ENCODE measurements around the gene CNGA2.

CNGA2 gene

GRCh38 chrX:151789179-151789800 is 54.7 kb downstream of the CNGA2 start:
- Histone ChIP-seq H3K36me3 (ENCODE audit: insufficient read depth, low read length) (no peaks in the 10 kb centered on the region), H3K79me2 (ENCODE audit: insufficient read depth, low read length) (no peaks in the 10 kb centered on the region), H3K9me3 (ENCODE audit: insufficient read depth, low read length, severe bottlenecking) (no peaks in the 10 kb centered on the region), H3K4me2 (ENCODE audit: insufficient read depth, low read length) (no peak overlapping the region), H2AFZ (ENCODE audit: low read depth, low read length) (no peak overlapping the region), H3K4me3 (ENCODE audit: low read depth in 1 of 2, low read length in 2 of 2) (no peak overlapping the region), H3K4me1 (ENCODE audit: insufficient read depth, low read length) (no peaks in the 10 kb centered on the region), H3K9ac (ENCODE audit: low read depth, low read length) (no peak overlapping the region), H3K27me3 (ENCODE audit: insufficient read depth, low read length, poor library complexity) (no peaks in the 10 kb centered on the region), H3K27ac (ENCODE audit: low read length) (no peak overlapping the region), H4K20me1 (ENCODE audit: insufficient read depth, low read length) (no peaks in the 10 kb centered on the region)
- DNase-seq (no peak), ATAC-seq (ENCODE audit: insufficient read depth, low read depth) (no peak)
- TF ChIP-seq EZH2 (IDR thresholded peaks at IDR 0.05; ENCODE audit: borderline replicate concordance, low read depth, low read length, severe bottlenecking) (no peak), CTCF (IDR thresholded peaks at IDR 0.05; ENCODE audit: borderline replicate concordance, extremely low read depth, low read length, poor library complexity, severe bottlenecking) (no peak)

GRCh38 chrX:151790481-151791160 is 56.1 kb downstream of the CNGA2 start:
- Histone ChIP-seq H3K9me3 (ENCODE audit: insufficient read depth, low read length, severe bottlenecking) (no peaks in the 10 kb centered on the region), H2AFZ (ENCODE audit: low read depth, low read length) (no peak overlapping the region), H3K79me2 (ENCODE audit: insufficient read depth, low read length) (no peaks in the 10 kb centered on the region), H3K9ac (ENCODE audit: low read depth, low read length) (no peak overlapping the region), H3K36me3 (ENCODE audit: insufficient read depth, low read length) (no peaks in the 10 kb centered on the region), H3K27ac (ENCODE audit: low read length) (no peak overlapping the region), H4K20me1 (ENCODE audit: insufficient read depth, low read length) (no peaks in the 10 kb centered on the region), H3K4me3 (ENCODE audit: low read depth in 1 of 2, low read length in 2 of 2) (no peak overlapping the region), H3K4me2 (ENCODE audit: insufficient read depth, low read length) (no peak overlapping the region), H3K27me3 (ENCODE audit: insufficient read depth, low read length, poor library complexity) (no peaks in the 10 kb centered on the region), H3K4me1 (ENCODE audit: insufficient read depth, low read length) (no peaks in the 10 kb centered on the region)
- ATAC-seq (ENCODE audit: insufficient read depth, low read depth) = no peak
- TF ChIP-seq EZH2 (IDR thresholded peaks at IDR 0.05; ENCODE audit: borderline replicate concordance, low read depth, low read length, severe bottlenecking) (no peak), CTCF (IDR thresholded peaks at IDR 0.05; ENCODE audit: borderline replicate concordance, extremely low read depth, low read length, poor library complexity, severe bottlenecking) (no peak)
- DNase-seq = no peak

- H3K9ac ChIP-seq (ENCODE audit: low read depth, low read length) = no peak overlapping the region
- no peaks in the 10 kb centered on the region for H3K79me2 ChIP-seq (ENCODE audit: insufficient read depth, low read length)
- no peak overlapping the region for H3K4me2 ChIP-seq (ENCODE audit: insufficient read depth, low read length)
- DNase-seq (no peak), ATAC-seq (ENCODE audit: insufficient read depth, low read depth) (no peak)
- no peaks in the 10 kb centered on the region for H4K20me1 ChIP-seq (ENCODE audit: insufficient read depth, low read length)
- no peak overlapping the region for H3K4me3 ChIP-seq (ENCODE audit: low read depth in 1 of 2, low read length in 2 of 2)
- TF ChIP-seq CTCF (IDR thresholded peaks at IDR 0.05; ENCODE audit: borderline replicate concordance, extremely low read depth, low read length, poor library complexity, severe bottlenecking) (no peak), EZH2 (IDR thresholded peaks at IDR 0.05; ENCODE audit: borderline replicate concordance, low read depth, low read length, severe bottlenecking) (no peak)
- H3K27me3 ChIP-seq (ENCODE audit: insufficient read depth, low read length, poor library complexity) = no peaks in the 10 kb centered on the region
- no peak overlapping the region for H2AFZ ChIP-seq (ENCODE audit: low read depth, low read length)
- H3K27ac ChIP-seq (ENCODE audit: low read length) = no peak overlapping the region
- no peaks in the 10 kb centered on the region for H3K4me1 ChIP-seq (ENCODE audit: insufficient read depth, low read length)
- no peaks in the 10 kb centered on the region for H3K36me3 ChIP-seq (ENCODE audit: insufficient read depth, low read length)
- no peaks in the 10 kb centered on the region for H3K9me3 ChIP-seq (ENCODE audit: insufficient read depth, low read length, severe bottlenecking)
These were observed 57.4 kb downstream of the CNGA2 start for GRCh38 chrX:151791961-151792360.
